ENCODE results near the gene PLEKHG7. TPM values are rescaled to one million over a fixed set of nuclear protein-coding genes. Genes with fewer than 3 reads are reported as not detected.

PLEKHG7 gene
- total and polyA plus RNA-seq, 2 of the 8 experiments (the other 6 are each of a cell fraction or from before 2014, with no cell fraction given) = not detected

DNA sequence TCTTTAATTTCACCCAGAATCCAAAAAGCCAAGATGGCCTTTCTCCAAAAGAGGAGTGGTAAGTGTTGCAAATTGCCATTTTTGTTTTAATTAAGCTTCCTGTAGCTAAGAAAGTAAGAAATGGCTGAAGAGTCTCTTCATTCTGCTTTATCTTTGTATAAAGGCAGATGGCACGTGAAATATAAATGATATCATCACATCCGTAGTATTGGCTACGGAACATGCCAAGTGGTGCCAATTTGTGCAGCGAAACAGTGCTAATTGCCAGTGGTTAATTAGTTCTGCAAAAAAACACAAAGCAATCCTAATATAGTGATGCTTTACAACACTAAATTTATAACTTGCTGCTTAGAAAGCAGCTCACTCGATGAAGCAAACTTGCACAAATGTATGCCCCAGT, 29.4 kb downstream of the PLEKHG7 start (continued):
- no peak for TF ChIP-seq NANOG (IDR thresholded peaks at IDR 0.05; ENCODE audit: insufficient read depth, low read depth, low read length, poor library complexity, severe bottlenecking)
- TF ChIP-seq HDAC6 (IDR thresholded peaks at IDR 0.05; ENCODE audit: low read depth, low read length) = no peak
- no peak for TF ChIP-seq SAP30 (IDR thresholded peaks at IDR 0.05; ENCODE audit: insufficient read depth, insufficient replicate concordance, low read length)
- TF ChIP-seq, protein P1, sequence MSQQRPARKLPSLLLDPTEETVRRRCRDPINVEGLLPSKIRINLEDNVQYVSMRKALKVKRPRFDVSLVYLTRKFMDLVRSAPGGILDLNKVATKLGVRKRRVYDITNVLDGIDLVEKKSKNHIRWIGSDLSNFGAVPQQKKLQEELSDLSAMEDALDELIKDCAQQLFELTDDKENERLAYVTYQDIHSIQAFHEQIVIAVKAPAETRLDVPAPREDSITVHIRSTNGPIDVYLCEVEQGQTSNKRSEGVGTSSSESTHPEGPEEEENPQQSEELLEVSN (IDR thresholded peaks at IDR 0.05) = no peak
- TF ChIP-seq FOSL1 (IDR thresholded peaks at IDR 0.05; ENCODE audit: insufficient read depth, low read depth, low read length) = no peak
- TF ChIP-seq, protein P2, sequence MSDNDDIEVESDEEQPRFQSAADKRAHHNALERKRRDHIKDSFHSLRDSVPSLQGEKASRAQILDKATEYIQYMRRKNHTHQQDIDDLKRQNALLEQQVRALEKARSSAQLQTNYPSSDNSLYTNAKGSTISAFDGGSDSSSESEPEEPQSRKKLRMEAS (IDR thresholded peaks at IDR 0.05) = no peak
- no peak for TF ChIP-seq RAD21 (IDR thresholded peaks at IDR 0.05 in 1 of 2, conservative IDR thresholded peaks at IDR 0.05 in 1 of 2; ENCODE audit: low read depth in 2 of 2, low read length in 2 of 2)

All from H1 (cell line).